ENCODE results near the gene PSTPIP2. TPM values are rescaled to one million over a fixed set of nuclear protein-coding genes. Genes with fewer than 3 reads are reported as not detected.

Gene PSTPIP2
- total and polyA plus RNA-seq, 2 experiments from 2014 or later: 1.4 to 2.6 TPM

DNA sequence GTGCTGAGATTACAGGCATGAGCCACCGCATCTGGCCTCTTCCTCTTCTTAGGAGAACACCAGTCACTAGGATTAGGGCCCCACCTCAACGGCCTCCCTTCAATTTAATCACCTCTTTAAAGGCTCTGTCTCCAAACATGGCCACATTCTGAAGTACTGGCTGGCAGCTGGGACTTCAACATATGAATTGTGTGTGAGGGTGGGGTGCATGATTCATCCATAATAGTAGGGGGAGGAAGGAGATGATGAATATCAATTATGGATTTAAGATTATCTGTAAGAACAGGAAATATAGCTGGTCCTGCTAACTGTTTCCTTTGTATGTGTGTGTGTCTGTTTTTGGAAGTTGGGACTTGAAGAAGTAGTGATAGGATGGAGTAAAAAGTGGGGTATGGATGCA, 90.2 kb downstream of the PSTPIP2 start:
- H3K4me1 Mint-ChIP-seq: peaks cover 13% of the 10 kb centered on the region; the same call in 2 of the 3 replicates
- Histone ChIP-seq H3K4me1 (ENCODE audit: insufficient read depth) (no peaks in the 10 kb centered on the region), H3K4me3 (no peak overlapping the region), H3K79me2 (replicated peaks; ENCODE audit: insufficient read depth) (no peaks in the 10 kb centered on the region), H4K20me1 (replicated peaks; ENCODE audit: insufficient read depth) (no peaks in the 10 kb centered on the region), H3K36me3 (ENCODE audit: insufficient read depth) (no peaks in the 10 kb centered on the region), H3K27ac (ENCODE audit: low read depth) (no peak overlapping the region), H3F3A (replicated peaks; ENCODE audit: low read depth) (no peaks in the 10 kb centered on the region), H2AFZ (no peak overlapping the region), H3K4me2 (no peak overlapping the region), H3K9me2 (ENCODE audit: insufficient read depth) (no peaks in the 10 kb centered on the region), H3K27me3 (ENCODE audit: insufficient read depth) (no peaks in the 10 kb centered on the region)
- TF ChIP-seq POLR2AphosphoS5 (IDR thresholded peaks at IDR 0.05; ENCODE audit: low read depth) (no peak), CTCF (conservative IDR thresholded peaks at IDR 0.05; ENCODE audit: low read depth in 2 of 2) (no peak), ZNF114 (CRISPR knock-in tag; IDR thresholded peaks at IDR 0.05) (no peak), JUNB (IDR thresholded peaks at IDR 0.05; ENCODE audit: unreplicated experiment) (no peak), REST (IDR thresholded peaks at IDR 0.05; ENCODE audit: unreplicated experiment) (no peak), ZNF331 (CRISPR knock-in tag; IDR thresholded peaks at IDR 0.05; ENCODE audit: low read depth) (no peak), EZH2 (IDR thresholded peaks at IDR 0.05; ENCODE audit: low read depth, unreplicated experiment) (no peak), STAT1 (IDR thresholded peaks at IDR 0.05; ENCODE audit: unreplicated experiment) (no peak), NANOG (IDR thresholded peaks at IDR 0.05; ENCODE audit: borderline replicate concordance) (no peak)
- TF ChIP-seq, protein P1, sequence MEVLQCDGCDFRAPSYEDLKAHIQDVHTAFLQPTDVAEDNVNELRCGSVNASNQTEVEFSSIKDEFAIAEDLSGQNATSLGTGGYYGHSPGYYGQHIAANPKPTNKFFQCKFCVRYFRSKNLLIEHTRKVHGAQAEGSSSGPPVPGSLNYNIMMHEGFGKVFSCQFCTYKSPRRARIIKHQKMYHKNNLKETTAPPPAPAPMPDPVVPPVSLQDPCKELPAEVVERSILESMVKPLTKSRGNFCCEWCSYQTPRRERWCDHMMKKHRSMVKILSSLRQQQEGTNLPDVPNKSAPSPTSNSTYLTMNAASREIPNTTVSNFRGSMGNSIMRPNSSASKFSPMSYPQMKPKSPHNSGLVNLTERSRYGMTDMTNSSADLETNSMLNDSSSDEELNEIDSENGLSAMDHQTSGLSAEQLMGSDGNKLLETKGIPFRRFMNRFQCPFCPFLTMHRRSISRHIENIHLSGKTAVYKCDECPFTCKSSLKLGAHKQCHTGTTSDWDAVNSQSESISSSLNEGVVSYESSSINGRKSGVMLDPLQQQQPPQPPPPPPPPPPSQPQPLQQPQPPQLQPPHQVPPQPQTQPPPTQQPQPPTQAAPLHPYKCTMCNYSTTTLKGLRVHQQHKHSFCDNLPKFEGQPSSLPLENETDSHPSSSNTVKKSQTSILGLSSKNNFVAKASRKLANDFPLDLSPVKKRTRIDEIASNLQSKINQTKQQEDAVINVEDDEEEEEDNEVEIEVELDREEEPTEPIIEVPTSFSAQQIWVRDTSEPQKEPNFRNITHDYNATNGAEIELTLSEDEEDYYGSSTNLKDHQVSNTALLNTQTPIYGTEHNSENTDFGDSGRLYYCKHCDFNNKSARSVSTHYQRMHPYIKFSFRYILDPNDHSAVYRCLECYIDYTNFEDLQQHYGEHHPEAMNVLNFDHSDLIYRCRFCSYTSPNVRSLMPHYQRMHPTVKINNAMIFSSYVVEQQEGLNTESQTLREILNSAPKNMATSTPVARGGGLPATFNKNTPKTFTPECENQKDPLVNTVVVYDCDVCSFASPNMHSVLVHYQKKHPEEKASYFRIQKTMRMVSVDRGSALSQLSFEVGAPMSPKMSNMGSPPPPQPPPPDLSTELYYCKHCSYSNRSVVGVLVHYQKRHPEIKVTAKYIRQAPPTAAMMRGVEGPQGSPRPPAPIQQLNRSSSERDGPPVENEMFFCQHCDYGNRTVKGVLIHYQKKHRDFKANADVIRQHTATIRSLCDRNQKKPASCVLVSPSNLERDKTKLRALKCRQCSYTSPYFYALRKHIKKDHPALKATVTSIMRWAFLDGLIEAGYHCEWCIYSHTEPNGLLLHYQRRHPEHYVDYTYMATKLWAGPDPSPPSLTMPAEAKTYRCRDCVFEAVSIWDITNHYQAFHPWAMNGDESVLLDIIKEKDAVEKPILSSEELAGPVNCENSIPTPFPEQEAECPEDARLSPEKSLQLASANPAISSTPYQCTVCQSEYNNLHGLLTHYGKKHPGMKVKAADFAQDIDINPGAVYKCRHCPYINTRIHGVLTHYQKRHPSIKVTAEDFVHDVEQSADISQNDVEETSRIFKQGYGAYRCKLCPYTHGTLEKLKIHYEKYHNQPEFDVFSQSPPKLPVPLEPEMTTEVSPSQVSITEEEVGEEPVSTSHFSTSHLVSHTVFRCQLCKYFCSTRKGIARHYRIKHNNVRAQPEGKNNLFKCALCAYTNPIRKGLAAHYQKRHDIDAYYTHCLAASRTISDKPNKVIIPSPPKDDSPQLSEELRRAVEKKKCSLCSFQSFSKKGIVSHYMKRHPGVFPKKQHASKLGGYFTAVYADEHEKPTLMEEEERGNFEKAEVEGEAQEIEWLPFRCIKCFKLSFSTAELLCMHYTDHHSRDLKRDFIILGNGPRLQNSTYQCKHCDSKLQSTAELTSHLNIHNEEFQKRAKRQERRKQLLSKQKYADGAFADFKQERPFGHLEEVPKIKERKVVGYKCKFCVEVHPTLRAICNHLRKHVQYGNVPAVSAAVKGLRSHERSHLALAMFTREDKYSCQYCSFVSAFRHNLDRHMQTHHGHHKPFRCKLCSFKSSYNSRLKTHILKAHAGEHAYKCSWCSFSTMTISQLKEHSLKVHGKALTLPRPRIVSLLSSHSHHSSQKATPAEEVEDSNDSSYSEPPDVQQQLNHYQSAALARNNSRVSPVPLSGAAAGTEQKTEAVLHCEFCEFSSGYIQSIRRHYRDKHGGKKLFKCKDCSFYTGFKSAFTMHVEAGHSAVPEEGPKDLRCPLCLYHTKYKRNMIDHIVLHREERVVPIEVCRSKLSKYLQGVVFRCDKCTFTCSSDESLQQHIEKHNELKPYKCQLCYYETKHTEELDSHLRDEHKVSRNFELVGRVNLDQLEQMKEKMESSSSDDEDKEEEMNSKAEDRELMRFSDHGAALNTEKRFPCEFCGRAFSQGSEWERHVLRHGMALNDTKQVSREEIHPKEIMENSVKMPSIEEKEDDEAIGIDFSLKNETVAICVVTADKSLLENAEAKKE (CRISPR knock-in tag; IDR thresholded peaks at IDR 0.05): no peak
- no peak overlapping the region for H3K27ac Mint-ChIP-seq
- no peaks in the 10 kb centered on the region for H3K9me3 Mint-ChIP-seq
- no peak overlapping the region for H3K4me3 Mint-ChIP-seq
- peaks cover 5% of the 10 kb centered on the region for H3K27me3 Mint-ChIP-seq (ENCODE audit: insufficient read depth, low read depth, poor library complexity)
- no peak for DNase-seq (ENCODE audit: low spot score)
- no peak for ATAC-seq
- H3K36me3 Mint-ChIP-seq (ENCODE audit: low read depth): no peaks in the 10 kb centered on the region
